Anterior cingulate cortex (tissue), 58 donors: ENCODE measurements around the gene E4F1.

ENCODE experiments used
- DNase-seq, 58 donors: peaks; one replicate each; lab custom pipeline; 2025; lab: John Stamatoyannopoulos, UW

Gene E4F1

DNA sequence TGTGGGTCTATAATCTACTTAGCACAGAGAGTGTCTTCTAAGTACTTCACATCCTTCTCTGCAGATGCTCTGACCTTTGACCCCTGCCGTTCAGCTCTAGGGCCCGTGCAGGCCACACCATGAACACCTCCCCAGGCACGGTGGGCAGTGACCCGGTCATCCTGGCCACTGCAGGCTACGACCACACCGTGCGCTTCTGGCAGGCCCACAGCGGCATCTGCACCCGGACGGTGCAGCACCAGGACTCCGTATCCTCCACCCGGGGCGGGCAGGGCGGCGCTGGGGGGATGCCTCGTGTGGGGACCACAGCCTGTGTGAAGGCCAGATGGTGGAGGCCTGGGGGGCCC is 17.5 kb upstream of the E4F1 start:
- peak in 4 of 58 donors; percentile 45 to 67 (median 61) for DNase-seq

DNA sequence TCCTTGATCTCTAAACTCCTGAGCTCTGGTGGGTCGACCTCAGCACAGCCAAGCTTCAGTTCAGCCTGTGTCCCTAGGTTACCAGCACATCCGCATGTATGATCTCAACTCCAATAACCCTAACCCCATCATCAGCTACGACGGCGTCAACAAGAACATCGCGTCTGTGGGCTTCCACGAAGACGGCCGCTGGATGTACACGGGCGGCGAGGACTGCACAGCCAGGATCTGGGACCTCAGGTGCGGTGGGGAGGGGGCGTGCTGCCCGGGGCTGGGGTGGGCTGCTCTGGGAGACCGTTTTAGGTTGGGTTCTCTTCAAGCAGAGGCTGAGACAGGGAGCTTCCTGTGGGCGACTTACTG is 17.0 kb upstream of the E4F1 start:
- no peak for DNase-seq

DNA sequence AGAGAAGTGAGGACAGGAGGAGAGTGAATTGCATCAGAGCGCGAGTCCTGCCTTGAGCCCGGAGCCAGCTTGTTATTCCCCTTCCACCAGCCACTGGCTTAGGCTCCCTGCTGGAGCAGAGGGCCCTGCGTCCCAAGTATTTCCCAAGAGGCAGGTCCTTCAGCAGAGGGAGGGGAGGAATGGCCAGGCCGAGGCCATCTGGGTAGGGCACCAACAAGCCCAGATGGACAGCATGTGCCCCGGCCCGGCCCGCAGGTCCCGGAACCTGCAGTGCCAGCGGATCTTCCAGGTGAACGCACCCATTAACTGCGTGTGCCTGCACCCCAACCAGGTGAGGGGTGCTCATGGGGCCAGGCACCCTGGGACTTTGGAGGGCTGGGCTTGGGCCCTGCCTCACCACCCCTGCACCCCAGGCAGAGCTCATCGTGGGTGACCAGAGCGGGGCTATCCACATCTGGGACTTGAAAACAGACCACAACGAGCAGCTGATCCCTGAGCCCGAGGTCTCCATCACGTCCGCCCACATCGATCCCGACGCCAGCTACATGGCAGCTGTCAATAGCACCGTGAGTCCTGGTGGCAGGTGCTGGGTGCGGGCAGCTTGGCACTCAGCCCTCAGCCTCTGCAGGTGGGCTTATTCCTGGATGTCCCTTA is 16.5 kb upstream of the E4F1 start:
- DNase-seq: no peak

DNA sequence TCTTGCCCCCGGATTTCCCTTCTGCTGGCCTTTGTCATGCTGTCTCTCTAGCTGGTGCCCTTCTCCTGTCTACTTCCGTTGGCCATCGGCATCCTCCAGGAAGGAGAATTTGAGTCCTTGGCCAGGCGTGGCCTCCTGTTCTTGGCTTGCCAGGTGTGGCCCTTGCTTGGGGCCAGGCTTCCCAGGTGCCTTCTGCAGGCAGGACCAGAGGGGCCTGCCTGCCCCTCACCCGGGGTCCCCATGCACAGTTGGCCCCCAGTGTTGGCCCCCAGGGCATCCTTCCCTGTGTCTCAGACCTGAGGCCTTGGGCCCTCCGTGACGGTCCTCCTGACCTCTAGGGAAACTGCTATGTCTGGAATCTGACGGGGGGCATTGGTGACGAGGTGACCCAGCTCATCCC is 15.5 kb upstream of the E4F1 start:
- no peak for DNase-seq

DNA sequence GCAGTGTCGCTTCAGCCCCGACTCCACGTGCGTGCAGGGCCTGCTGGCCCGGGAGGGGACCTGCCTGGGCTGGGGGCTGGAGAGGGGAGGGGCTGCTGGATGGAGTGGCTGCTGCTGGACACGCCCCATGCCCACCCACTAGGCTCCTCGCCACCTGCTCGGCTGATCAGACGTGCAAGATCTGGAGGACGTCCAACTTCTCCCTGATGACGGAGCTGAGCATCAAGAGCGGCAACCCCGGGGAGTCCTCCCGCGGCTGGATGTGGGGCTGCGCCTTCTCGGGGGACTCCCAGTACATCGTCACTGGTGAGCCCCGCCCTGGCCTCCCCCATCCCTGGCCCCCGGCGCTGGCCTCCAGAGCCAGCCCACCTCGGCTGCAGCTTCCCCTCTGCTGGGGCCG is 15.1 kb upstream of the E4F1 start:
- no peak for DNase-seq

DNA sequence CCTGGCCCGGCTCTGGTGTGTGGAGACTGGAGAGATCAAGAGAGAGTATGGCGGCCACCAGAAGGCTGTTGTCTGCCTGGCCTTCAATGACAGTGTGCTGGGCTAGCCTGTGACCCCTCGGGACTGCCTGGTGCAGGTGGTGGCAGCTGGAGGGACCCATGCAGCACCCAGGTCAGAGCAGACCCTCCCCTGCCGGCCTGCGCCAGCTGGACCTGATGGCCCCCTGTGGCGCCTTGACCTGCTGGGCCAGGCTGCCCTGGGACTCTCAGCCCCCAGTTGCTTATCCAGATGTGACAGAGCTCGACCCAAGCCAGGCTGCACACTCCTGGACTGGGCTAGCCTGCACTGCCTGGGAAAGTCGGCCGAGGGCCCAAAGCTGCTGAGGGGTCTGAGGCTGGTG is 14.6 kb upstream of the E4F1 start:
- DNase-seq: no peak

DNA sequence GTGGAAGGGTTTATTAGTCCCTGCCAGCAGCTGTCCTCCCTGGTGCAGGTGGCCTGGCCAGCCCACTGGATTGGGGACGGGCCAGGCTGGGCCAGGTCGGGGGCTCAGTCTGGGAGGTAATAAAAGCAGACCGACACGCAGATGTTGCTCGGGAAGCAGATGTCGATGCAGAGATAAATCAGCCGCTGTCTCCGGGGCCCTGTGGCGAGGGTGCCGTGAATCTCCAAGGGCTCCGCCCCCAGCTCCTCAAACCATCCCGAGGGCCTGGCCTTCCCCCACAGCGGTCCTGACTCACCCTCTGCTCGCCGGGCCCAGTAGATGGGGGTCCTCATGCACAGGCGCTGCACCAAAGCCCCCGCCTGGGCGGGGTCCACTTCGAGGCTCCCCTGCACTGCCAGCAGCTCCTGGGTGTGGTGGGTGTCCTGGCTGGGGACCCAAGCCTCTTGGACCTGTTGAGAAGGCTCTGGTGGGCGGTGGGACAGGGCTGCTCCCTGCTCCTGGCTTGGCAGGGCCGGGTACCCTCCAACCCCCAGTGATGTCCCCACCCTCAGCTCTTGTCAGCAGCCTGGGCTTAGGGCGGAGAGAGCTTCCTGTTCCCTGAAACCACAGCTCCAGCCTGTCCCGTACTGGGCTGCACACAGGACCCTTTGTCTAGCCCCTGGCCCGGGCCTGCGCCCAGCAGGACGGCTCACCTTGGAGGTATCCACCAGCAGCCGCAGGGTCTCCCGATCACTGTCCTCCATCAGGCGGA is 14.0 kb upstream of the E4F1 start:
- no peak for DNase-seq

DNA sequence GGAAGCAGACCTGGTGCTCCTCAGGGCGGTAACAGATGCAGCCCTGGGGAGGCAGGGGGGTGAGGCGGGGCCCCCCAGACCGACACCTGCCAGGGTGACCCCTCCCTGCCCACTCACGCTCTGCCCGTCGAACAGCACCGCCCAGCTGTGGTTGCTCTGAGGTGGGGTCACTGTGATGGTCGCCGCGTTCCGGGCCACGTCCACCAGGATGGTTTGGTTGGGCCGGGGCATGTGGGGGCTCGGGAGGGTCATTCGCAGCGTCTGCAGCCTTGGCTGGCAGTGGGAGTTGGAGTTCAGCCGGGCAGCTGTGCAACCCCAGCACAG is 13.4 kb upstream of the E4F1 start:
- no peak for DNase-seq

DNA sequence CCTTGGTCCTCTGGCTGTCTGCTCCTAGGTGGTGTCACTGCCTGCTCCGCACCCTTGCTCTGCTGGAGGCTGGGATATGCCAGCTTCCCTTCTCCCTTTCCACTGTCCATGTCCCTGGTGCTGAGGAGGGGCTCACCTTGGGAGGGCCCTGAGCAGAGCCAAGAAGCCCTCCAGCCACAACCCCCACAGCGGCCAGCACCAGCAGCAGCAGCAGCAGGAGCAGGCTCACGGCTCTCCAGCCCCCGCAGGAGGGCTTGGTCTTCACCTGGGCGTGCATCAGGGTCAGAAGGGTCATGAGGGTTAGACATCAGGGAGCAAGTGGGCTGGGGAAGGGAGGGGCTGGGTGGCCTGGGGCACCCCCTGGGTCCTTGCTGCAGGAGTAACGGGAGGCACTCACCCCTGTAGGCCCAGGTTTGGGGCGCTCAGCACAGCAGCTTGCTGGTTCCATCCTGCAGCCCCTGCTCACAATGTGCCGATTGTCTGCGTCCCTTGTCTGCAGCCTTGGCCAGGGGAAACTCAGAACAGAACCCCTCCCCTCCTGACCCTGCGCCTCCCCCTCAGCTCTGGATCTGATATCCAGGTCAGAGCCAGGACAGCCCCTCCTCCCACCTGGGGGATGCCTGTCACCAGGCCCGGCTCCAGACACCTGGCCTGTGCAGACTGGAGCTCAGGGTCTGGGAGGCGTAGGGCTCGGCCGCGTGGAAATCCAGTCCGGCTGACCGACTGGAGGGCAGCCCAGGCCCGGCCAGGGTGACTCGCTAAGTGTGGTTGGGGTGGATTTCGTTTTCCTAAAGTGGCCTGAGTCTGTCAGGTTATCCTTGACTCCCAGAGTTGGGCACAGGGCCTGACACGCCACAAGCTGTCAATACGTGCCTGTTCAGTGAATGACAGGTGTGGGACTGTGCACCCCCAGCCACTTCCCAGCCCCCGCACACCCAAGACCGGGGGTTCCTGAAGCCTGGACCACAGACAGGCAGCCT is 12.7 kb upstream of the E4F1 start, which contains the start of gene BRICD5:
Gene BRICD5 (minus strand): TSS at position 478 of the 980 bp plus-strand sequence. CDS start 30 bp downstream, at position 448.
- DNase-seq: no peak

DNA sequence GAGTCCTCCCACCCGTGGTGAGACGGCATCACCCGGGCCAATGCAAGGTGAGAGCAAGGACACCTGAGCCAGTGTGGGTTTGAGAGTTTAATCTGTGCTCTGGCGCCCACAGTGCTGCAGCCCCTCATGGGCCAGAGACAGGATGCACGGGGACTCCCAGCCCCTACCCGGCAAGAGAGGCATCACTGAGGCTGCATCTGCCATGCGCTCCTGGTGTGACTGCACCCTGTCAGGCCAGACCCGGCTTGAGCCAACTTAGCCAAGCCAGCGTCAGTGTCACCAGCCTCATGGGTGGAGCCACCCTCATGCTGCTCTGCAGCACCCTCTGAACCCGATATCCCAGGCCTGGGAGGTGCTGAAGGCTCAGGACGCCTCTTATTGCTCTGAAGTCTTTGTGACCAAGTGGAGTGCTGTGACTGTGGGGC is 11.5 kb upstream of the E4F1 start:
- DNase-seq: no peak

DNA sequence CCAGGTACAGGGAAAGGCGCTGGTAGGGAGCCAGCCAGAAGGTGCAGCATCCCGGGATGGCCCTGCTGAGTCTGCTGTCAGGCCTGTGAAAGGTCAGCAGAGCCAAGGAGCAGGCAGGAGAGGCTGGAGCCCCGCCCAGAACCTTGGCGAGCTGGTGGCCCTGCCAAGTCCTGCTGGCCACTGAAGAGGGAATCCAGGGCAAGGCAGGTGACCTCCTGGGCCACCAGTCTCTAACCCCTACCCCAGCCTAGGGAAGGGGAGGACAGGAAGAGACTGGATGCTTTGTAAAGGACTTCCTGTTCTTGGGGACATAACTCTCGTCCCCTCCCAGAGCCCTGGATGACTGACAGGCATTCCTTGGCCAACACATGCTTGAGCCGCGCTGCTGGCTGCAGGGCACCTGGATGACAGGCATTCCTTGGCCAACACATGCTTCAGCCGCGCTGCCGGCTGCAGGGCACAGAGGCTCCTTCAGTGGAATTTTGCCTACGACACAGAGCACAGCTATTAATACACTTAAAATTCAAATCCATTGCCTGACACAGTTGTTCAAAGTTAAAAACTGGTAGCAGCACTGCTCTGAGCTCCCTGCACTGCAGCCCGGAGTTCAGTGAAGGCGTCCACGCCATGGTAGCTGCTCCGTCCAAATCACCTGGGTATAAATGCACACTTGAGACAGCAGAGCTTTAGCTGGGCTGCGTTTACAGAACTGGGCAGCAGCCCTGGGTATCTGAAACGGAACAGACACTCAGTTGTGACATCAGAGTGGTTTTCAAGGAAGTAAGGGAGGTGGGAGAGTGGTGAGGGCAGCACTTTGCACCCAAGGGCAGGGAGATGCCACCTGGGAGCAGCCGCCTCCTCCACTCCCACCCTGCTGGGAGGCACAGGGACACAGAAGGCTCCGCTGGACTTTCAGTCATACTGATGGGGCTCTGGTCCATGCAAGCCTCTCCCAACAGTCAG is 10.7 kb upstream of the E4F1 start:
- no peak for DNase-seq

DNA sequence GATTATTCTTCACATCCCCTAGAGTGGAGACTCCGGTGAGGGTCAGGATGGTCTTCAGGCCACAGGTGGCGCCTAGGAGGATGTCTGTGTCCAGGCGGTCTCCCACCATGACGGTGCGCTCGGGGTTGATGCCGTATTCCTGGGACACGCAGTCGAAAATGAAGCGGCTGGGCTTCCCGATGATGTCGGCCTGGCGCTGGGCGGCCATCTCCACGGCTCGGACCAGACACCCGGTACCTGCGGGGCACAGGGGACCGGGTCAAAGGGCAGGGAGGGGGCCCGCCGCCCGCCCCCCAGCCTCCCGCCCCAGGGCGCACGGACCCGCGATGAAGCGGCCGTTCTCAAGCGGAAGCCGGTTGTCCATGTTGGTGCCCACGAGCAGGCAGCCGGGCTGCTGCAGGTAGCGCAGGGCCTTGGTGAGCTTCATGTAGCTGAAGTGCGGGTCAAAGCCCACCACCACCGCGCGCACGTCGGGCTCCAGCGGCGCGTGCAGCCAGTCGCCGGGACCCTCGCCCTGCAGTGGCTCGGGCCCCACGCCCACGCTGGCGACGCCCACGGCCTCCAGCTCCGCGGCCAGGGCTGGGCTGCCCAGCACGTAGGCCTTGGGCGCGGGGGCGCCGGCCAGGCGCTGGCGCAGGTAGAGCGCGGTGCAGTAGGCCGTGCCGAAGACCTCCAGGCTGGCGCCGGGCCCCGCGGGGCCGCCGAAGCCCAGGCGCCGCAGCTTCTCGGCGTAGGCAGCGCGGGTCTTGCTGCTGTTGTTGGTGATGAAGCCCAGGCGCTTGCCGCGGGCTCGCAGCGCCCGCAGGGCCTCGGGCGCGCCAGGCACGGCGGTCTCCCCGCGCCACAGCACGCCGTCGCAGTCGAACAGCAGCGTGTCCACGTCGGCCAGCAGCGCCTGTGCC is 9.3 kb upstream of the E4F1 start:
- no peak for DNase-seq

DNA sequence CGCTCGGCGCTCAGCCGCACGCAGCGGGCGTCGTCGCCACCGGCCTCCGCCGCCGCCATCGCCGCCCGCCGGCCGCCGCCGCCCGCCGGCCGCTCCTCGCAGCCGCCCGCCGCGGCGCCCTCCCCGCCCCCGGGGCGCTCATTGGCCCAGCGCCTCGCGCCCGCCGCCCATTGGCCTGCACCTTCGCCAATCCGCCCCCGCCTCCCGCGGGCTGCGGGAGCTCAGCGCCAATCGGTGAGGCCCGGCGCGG is 8.7 kb upstream of the E4F1 start, which contains the start of gene PGP:
Gene PGP (minus strand): TSS at position 122 of the 250 bp plus-strand sequence. CDS start 63 bp downstream, at position 59.
- no peak for DNase-seq

DNA sequence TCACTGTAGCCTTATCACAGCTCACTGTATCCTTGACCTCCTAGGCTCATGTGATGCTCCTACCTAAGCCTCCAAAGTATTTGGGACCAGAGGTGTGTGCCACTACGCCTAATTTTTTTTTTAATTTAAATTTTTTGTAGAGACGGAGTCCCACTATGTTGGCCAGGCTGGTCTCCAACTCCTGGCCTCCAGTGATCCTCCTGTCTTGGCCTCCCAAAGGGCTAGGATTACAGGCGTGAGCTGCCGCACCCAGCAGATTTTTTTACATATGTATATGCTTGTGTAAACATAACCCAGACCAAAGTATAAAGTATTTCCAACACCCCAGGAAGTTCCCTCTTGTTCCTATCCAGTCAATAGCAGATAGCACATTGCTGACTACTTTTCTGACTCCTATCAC is 7.1 kb upstream of the E4F1 start:
- DNase-seq: no peak

DNA sequence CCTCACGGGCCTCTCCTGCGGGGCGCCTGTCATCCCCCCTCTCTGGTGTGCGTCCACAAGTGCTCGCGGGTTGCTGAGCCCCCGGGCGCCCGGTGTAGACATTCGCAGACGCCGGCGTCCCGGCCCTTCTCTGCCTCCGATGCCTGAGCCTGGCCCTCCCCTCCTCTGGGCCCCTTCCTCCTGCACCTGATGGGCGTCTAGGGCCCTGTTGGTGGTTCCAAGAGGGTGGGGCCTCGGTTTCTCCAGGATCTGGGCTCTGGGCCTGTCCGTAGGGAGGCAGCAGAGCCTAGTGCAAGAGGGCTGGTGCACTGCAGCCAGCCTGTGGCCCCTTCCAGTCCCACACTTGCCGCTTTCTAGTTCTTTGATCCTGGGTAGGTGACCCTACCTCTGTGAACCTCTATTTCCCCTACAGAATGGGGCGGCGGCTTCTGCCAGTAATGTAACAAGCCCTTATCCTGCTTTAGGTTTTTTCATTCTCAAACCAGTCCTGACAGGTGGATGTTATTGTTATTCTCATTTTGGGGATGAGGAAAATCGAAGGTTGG is 623 bp downstream of the E4F1 start:
- DNase-seq: peak in 10 of 58 donors; percentile 12 to 47 (median 30)

DNA sequence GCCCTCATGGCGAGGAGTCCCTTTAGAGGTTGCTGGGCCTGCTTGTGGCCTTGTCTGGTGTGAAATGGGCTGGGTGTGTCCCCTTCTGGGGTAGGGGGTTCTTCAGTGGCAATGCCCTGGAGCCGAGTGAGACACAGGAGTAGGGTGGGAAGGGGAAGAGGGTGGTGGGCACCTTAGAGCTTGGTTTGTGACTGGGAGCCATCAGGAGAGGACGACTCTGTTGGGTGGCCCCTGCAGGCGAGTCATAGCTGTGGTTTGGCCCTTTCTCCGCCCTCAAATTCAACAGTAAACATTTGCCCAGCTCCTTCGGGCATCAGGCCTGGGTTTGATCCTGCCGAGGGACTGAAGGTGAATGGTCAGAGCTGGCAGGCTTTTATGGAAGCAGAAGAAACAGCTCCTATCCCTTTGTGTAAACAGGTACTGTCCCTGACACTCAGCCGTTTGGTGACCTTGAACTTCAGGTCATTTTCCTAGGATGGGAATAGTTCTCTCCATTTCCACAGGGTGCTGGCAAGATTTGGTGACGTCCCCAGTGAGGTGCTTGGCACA is 2.9 kb downstream of the E4F1 start:
- DNase-seq: no peak

DNA sequence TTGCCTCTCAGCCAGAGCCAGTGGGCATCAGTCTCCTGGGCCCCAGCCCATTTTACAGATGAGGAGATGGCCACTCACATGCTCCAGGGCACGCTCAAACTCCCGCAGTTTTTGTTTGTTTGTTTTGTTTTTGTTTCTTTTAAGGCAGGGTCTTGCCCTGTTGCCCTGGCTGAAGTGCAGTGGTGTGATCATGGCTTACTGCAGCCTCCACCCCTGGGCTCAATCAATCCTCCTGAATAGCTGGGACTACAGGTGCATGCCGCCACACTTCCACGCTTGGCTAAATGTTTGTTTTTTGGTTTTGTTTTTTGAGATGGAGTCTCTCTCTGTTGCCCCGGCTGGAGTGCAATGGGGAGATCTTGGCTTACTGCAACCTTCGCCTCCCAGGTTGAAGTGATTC is 3.5 kb downstream of the E4F1 start:
- no peak for DNase-seq

DNA sequence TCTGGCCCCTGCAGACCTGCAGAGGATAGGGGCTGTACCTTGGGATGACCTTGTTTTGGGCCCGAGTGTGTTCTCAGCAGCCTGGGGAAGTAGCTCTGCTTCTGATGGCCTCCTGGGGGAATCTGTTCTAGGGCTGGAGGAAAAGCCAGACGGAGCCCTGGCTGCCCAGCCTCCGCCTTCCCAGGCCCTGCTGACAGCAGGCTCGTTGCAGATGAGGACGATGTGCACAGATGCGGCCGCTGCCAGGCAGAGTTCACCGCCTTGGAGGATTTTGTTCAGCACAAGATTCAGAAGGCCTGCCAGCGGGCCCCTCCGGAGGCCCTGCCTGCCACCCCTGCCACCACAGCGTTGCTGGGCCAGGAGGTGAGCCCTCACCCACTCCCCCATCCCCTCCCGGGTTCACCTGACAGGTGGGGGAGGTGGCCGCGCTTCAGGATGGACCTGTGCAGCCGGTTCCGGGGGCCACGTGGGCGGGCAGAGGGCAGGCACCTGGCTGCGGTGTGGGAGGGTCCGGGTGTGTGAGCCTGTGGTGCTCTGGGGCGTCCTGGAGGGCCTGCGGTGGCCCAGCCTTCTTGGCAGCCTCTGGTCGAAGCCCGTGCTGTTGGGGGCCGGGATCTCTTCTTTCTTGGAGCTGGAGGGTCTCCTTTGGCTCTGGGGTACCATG is 4.9 kb downstream of the E4F1 start:
- DNase-seq: no peak
